ENCODE data around the gene PMPCA.

GRCh38 chr9:136439481-136440408, 29.3 kb downstream of the PMPCA start, which contains the start of gene INPP5E:
- TF ChIP-seq, protein P1, sequence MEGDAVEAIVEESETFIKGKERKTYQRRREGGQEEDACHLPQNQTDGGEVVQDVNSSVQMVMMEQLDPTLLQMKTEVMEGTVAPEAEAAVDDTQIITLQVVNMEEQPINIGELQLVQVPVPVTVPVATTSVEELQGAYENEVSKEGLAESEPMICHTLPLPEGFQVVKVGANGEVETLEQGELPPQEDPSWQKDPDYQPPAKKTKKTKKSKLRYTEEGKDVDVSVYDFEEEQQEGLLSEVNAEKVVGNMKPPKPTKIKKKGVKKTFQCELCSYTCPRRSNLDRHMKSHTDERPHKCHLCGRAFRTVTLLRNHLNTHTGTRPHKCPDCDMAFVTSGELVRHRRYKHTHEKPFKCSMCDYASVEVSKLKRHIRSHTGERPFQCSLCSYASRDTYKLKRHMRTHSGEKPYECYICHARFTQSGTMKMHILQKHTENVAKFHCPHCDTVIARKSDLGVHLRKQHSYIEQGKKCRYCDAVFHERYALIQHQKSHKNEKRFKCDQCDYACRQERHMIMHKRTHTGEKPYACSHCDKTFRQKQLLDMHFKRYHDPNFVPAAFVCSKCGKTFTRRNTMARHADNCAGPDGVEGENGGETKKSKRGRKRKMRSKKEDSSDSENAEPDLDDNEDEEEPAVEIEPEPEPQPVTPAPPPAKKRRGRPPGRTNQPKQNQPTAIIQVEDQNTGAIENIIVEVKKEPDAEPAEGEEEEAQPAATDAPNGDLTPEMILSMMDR (IDR thresholded peaks at IDR 0.05; ENCODE audit: insufficient read depth, low read depth, low read length) = no peak
- no peak for TF ChIP-seq EZH2 (IDR thresholded peaks at IDR 0.05; ENCODE audit: insufficient read depth, low read length)

Measured in astrocyte (in vitro differentiated cells and primary cell).